ENCODE measurements around the gene PLCB2. TPM values are rescaled to one million over a fixed set of nuclear protein-coding genes. Genes with fewer than 3 reads are reported as not detected.
A peak's percentile ranks its signal among the peaks of the same experiment; 100 is the strongest.

Gene PLCB2
- total RNA-seq, 2 experiments from 2014 or later: 40.8 to 43.6 TPM

DNA sequence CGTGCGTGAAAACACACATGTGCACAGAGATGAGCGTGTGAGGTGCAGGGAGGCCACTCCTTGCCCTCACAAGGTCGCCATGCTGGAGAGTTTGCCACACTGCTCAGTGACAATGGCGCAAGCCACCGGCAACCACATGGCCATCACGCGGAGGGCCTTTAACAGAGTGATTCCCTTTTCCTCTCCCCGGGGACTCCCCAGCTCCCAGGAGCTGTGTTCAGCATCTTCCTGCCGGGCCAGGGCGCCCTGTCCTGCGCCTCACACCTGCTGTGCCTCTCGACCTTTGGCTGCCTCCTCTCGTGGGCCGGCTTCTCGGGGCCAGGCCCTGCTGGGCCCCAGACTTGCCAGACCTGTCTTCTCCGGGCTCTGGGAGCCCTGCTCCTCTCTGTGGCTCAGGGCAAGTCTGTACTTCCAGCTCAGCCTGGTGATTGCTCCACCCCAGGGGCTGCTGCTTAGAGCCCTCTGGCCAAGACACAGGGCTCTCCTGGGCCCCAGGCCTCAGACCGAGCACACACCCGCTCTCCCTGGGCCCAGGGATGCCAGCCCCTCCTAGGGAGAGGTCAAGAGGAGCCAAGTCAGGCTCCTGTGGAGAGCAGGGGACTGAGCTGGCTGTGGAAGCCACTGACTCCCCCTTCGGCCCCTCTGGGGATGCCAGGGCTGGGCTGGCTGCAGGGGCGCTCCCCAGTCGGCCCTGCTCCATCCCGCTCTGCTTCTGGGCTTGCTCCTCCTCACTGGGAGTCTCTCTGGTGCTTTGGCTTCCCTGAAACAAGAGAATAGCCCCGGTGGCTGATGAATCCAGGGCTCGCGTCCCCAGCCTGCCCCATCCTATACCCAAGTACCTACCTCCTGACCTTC lies 27.4 kb upstream of the PLCB2 start:
- H3K9me3 Mint-ChIP-seq: no peaks in the 10 kb centered on the region
- peaks cover 16% of the 10 kb centered on the region for H3K4me1 Mint-ChIP-seq
- H3K4me3 Mint-ChIP-seq: no peak overlapping the region
- H3K36me3 Mint-ChIP-seq: no peaks in the 10 kb centered on the region
- H3K27me3 Mint-ChIP-seq: no peaks in the 10 kb centered on the region
- DNase-seq: no peak
- H3K27ac Mint-ChIP-seq: no peak overlapping the region

GRCh38 chr15:40334541-40334940 lies 26.8 kb upstream of the PLCB2 start:
- no peak for DNase-seq
- Mint-ChIP-seq H3K27me3 (no peaks in the 10 kb centered on the region), H3K4me3 (no peak overlapping the region), H3K36me3 (no peaks in the 10 kb centered on the region), H3K27ac (no peak overlapping the region), H3K4me1 (peaks cover 16% of the 10 kb centered on the region), H3K9me3 (no peaks in the 10 kb centered on the region)

- H3K27ac Mint-ChIP-seq: no peak overlapping the region
Observed at GRCh38 chr15:40333922-40334492, 26.3 kb upstream of the PLCB2 start.

DNA sequence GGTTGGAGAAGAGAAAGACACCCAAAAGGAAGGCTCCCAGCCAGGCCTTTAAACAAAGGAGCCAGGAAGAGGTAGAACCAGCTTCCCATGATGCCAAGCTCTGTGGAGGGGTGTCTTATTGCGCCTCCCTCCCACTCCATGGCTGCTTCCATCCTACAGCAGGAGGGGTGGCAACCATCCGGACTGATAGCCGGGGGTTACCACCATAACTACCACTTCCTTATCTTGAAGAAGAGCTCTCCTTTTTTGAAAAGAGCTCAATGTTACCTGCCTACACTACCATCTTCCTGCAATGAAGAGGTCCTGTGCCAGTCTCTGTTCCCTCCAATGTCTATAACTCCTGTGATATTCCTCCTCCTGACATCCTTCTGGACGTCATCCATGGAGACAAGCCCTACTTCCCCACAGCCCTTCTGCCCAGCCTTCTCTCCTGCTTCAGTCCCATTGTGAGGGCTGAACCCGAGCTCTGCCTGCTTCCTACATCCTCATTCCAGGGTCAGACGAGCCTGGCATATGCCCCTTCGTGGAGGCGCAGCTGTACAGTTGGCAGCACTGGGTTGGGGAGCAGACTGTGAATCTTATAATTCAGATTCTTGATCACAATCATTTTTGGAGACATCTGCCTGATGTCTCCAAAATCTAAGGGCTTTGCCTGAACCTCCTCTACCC lies 24.5 kb upstream of the PLCB2 start:
- Mint-ChIP-seq H3K27ac (no peak overlapping the region), H3K36me3 (peaks cover 3% of the 10 kb centered on the region), H3K9me3 (no peaks in the 10 kb centered on the region), H3K4me1 (peaks cover 12% of the 10 kb centered on the region), H3K27me3 (no peaks in the 10 kb centered on the region), H3K4me3 (no peak overlapping the region)
- DNase-seq: no peak

More at GRCh38 chr15:40333922-40334492, 26.3 kb upstream of the PLCB2 start:
- H3K36me3 Mint-ChIP-seq: no peaks in the 10 kb centered on the region
- no peak overlapping the region for H3K4me3 Mint-ChIP-seq
- no peak for DNase-seq
- no peaks in the 10 kb centered on the region for H3K9me3 Mint-ChIP-seq
- no peaks in the 10 kb centered on the region for H3K27me3 Mint-ChIP-seq
- peaks cover 16% of the 10 kb centered on the region for H3K4me1 Mint-ChIP-seq

DNA sequence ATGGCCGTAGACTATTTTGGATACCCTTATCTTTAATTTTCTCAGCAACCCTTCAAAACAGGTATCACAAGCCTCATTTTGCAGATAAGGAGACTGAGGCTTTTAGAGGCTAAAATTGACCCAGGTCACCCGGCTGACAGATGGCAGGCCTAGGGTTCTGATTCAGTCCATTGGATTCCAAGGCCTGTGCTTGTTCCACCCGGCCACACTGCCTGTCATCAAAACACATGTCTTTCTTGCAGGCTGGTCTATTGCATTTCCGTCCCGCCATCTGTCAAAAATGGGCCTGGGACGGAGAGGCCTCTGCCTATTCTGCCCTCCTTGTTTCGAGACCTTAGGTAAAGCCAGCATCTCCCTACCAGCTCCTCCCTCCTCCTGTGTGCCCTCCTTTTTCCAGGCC lies 23.9 kb upstream of the PLCB2 start:
- Mint-ChIP-seq H3K27me3 (no peaks in the 10 kb centered on the region), H3K9me3 (no peaks in the 10 kb centered on the region), H3K36me3 (peaks cover 3% of the 10 kb centered on the region), H3K4me1 (peaks cover 15% of the 10 kb centered on the region), H3K4me3 (no peak overlapping the region), H3K27ac (no peak overlapping the region)
- DNase-seq: no peak

GRCh38 chr15:40331026-40331425 lies 23.3 kb upstream of the PLCB2 start:
- Mint-ChIP-seq H3K27ac (no peak overlapping the region), H3K9me3 (no peaks in the 10 kb centered on the region), H3K27me3 (no peaks in the 10 kb centered on the region), H3K4me3 (no peak overlapping the region), H3K36me3 (peaks cover 3% of the 10 kb centered on the region), H3K4me1 (peaks cover 15% of the 10 kb centered on the region)
- DNase-seq: no peak

GRCh38 chr15:40330368-40330836 lies 22.7 kb upstream of the PLCB2 start:
- Mint-ChIP-seq H3K4me1 (peaks cover 21% of the 10 kb centered on the region), H3K27me3 (no peaks in the 10 kb centered on the region), H3K4me3 (no peak overlapping the region), H3K36me3 (peaks cover 8% of the 10 kb centered on the region), H3K9me3 (no peaks in the 10 kb centered on the region), H3K27ac (no peak overlapping the region)
- DNase-seq: no peak

- peaks cover 12% of the 10 kb centered on the region for H3K36me3 Mint-ChIP-seq
- H3K9me3 Mint-ChIP-seq: no peaks in the 10 kb centered on the region
- no peaks in the 10 kb centered on the region for H3K27me3 Mint-ChIP-seq
- H3K4me1 Mint-ChIP-seq: peaks cover 26% of the 10 kb centered on the region
- no peak overlapping the region for H3K27ac Mint-ChIP-seq
- no peak overlapping the region for H3K4me3 Mint-ChIP-seq
- no peak for DNase-seq
Observed at GRCh38 chr15:40329804-40330203, 22.1 kb upstream of the PLCB2 start.

GRCh38 chr15:40328751-40329150 lies 21.0 kb upstream of the PLCB2 start:
- Mint-ChIP-seq H3K4me3 (no peak overlapping the region), H3K4me1 (peaks cover 22% of the 10 kb centered on the region), H3K27ac (no peak overlapping the region), H3K9me3 (no peaks in the 10 kb centered on the region), H3K36me3 (peaks cover 12% of the 10 kb centered on the region), H3K27me3 (no peaks in the 10 kb centered on the region)
- no peak for DNase-seq

DNA sequence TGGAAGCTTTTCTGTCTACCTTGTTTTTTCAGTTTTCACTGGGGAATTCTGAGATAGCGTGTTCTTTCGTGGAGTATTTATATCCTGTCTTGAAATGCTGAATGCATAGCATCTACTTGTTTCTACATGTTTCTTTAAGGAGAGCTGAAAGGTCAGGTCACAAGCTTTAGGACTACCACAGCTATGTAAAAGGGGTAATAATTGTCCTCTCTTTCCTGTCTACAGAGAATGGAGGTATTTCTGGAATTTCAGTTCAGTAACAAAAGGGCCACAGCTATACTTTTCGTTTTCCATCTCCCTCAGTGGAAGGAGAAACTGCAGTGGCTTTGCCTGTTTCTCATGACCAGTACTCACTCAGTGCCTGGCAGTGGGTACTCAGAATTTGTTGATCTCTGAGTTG lies 20.4 kb upstream of the PLCB2 start:
- Mint-ChIP-seq H3K27me3 (no peaks in the 10 kb centered on the region), H3K27ac (no peak overlapping the region), H3K36me3 (peaks cover 12% of the 10 kb centered on the region), H3K4me1 (peaks cover 21% of the 10 kb centered on the region), H3K9me3 (no peaks in the 10 kb centered on the region), H3K4me3 (no peak overlapping the region)
- no peak for DNase-seq

DNA sequence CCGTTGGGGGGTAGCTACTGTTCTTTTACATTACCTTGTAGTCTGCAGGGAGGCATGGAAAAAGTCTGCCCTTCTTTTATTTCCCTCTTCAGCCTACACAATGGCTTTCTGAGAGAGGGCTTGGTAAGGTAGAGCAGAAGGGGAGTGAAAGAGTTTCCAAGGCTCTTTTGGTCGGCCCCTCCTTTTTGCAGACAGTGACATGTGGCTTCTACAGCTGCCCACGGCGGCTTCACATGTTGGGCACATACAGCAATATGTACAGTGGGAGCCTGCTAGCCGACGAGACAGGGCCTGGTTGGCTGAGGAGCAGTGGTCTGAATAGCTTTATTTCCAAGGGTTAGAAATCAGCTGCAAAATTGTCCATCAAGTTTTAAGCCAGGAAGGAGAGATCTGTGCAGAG lies 19.7 kb upstream of the PLCB2 start:
- H3K27me3 Mint-ChIP-seq: no peaks in the 10 kb centered on the region
- H3K4me1 Mint-ChIP-seq: peaks cover 24% of the 10 kb centered on the region
- H3K9me3 Mint-ChIP-seq: no peaks in the 10 kb centered on the region
- H3K27ac Mint-ChIP-seq: no peak overlapping the region
- DNase-seq: no peak
- no peak overlapping the region for H3K4me3 Mint-ChIP-seq
- peaks cover 12% of the 10 kb centered on the region for H3K36me3 Mint-ChIP-seq

- H3K4me3 Mint-ChIP-seq: no peak overlapping the region
- H3K27ac Mint-ChIP-seq: no peak overlapping the region
- peaks cover 28% of the 10 kb centered on the region for H3K4me1 Mint-ChIP-seq
- no peaks in the 10 kb centered on the region for H3K27me3 Mint-ChIP-seq
- DNase-seq: no peak
- no peaks in the 10 kb centered on the region for H3K9me3 Mint-ChIP-seq
- H3K36me3 Mint-ChIP-seq: peaks cover 12% of the 10 kb centered on the region
Observed at GRCh38 chr15:40325700-40326099, 18.0 kb upstream of the PLCB2 start.

- Mint-ChIP-seq H3K4me1 (peaks cover 28% of the 10 kb centered on the region), H3K27ac (no peak overlapping the region), H3K9me3 (no peaks in the 10 kb centered on the region), H3K27me3 (no peaks in the 10 kb centered on the region), H3K36me3 (peaks cover 12% of the 10 kb centered on the region), H3K4me3 (peak overlapping the region; percentile 71)
- no peak for DNase-seq
Observed at GRCh38 chr15:40325188-40325587, 17.5 kb upstream of the PLCB2 start.

GRCh38 chr15:40323953-40324937 lies 16.5 kb upstream of the PLCB2 start:
- DNase-seq: peak; percentile 43
- H3K4me1 Mint-ChIP-seq: peaks cover 28% of the 10 kb centered on the region
- H3K9me3 Mint-ChIP-seq: no peaks in the 10 kb centered on the region
- H3K27ac Mint-ChIP-seq: no peak overlapping the region
- peak overlapping the region; percentile 71 for H3K4me3 Mint-ChIP-seq
- H3K27me3 Mint-ChIP-seq: no peaks in the 10 kb centered on the region
- peaks cover 12% of the 10 kb centered on the region for H3K36me3 Mint-ChIP-seq
